ENCODE results near the gene CD68.

DNA sequence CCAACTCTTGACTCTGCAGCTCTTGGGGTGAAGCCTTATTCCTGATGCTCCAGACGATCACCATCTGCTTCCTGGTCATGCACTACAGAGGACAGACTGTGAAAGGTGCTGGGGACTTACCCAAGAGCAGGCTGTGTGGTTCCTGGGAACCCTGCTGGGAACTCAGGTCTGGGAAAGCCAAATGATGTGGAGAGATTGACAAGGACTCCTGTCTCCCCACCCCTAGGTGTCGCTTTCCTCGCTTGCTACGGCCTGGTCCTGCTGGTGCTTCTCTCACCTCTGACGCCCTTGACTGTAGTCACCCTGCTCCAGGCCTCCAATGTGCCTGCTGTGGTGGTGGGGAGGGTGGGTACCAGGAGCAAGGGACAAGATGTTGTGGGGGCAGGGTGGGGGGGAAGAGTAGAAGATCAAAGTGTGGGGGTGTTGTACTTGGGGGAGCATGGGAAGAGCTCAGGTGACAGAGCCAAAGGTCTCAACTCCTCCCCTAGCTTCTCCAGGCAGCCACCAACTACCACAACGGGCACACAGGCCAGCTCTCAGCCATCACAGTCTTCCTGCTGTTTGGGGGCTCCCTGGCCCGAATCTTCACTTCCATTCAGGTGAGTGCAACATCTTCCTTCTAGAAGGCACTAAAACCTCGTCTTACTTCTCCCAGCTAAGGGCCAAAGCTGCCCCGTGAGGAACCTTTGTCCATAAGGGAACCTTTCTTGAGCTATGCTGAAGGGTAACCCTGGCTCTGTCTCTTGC, 7.4 kb downstream of the CD68 start:
- TF ChIP-seq, protein P1, sequence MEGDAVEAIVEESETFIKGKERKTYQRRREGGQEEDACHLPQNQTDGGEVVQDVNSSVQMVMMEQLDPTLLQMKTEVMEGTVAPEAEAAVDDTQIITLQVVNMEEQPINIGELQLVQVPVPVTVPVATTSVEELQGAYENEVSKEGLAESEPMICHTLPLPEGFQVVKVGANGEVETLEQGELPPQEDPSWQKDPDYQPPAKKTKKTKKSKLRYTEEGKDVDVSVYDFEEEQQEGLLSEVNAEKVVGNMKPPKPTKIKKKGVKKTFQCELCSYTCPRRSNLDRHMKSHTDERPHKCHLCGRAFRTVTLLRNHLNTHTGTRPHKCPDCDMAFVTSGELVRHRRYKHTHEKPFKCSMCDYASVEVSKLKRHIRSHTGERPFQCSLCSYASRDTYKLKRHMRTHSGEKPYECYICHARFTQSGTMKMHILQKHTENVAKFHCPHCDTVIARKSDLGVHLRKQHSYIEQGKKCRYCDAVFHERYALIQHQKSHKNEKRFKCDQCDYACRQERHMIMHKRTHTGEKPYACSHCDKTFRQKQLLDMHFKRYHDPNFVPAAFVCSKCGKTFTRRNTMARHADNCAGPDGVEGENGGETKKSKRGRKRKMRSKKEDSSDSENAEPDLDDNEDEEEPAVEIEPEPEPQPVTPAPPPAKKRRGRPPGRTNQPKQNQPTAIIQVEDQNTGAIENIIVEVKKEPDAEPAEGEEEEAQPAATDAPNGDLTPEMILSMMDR (IDR thresholded peaks at IDR 0.05; ENCODE audit: borderline replicate concordance, extremely low read depth, low read length, poor library complexity, severe bottlenecking), result peak; percentile 30
- no peak for TF ChIP-seq EZH2 (IDR thresholded peaks at IDR 0.05; ENCODE audit: borderline replicate concordance, low read depth, low read length, severe bottlenecking)
